T follicular helper cell (primary cell): ENCODE results near the gene BCR.

Source experiments
- DNase-seq: peaks from one replicate; pipeline ENCODE4 v3.0.0-alpha.2; 2020; ENCODE audit warnings: low read depth

The BCR gene

GRCh38 chr22:23199159-23199558 is 18.9 kb downstream of the BCR start:
- no peak for DNase-seq

- no peak for DNase-seq
These were observed 20.6 kb downstream of the BCR start for GRCh38 chr22:23200898-23201297.

DNA sequence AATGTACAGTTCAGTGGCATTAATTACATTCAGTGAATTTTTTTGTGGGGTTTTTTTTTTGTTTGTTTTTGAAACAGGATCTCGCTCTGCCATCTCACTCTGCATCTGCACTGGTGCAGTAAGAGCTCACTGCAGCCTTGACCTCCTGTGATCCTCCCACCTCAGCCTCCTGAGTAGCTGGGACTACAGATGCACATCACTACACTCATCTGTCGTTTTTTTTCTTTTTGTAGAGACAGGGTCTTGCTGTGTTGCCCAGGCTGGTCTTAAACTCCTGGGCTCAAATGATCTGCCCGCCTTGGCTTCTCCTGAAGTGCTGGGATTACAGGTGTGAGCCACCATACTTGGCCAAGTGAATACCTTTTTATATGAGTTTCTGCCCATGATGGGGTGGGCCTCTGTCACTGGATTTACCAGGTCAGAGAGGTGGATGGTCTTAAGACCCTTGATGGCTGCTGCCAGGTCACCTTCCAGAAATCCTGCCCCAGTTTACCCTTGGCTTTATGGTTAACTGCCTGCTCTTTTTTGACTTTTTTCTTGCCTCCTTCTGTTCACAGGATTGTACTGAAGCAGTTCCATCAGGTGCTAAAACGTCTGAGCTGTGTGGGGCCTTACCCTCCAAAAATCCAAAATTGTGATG is 22.6 kb downstream of the BCR start:
- DNase-seq, result no peak

- no peak for DNase-seq
These were observed 23.3 kb downstream of the BCR start for GRCh38 chr22:23203452-23204124.

DNA sequence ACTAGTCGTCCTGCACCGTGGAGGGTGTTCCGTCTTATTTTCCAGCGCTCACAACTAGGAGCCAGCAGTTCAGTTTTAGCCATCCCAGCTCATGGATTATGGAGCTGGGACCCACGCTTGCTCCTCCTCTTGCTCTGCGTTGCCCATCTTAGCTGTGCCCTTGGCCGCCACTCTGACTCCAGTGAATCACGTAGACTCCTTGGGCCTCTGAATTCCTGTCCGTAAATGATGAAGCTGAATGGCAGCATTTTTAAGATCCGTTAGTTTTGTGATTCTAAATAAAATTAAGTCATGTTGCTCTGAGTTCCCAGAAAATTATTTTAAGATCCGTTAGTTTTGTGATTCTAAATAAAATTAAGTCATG is 23.8 kb downstream of the BCR start:
- no peak for DNase-seq

GRCh38 chr22:23204541-23205157 is 24.3 kb downstream of the BCR start:
- no peak for DNase-seq

GRCh38 chr22:23205339-23206049 is 25.2 kb downstream of the BCR start:
- no peak for DNase-seq

GRCh38 chr22:23206915-23207314 is 26.6 kb downstream of the BCR start:
- no peak for DNase-seq

DNA sequence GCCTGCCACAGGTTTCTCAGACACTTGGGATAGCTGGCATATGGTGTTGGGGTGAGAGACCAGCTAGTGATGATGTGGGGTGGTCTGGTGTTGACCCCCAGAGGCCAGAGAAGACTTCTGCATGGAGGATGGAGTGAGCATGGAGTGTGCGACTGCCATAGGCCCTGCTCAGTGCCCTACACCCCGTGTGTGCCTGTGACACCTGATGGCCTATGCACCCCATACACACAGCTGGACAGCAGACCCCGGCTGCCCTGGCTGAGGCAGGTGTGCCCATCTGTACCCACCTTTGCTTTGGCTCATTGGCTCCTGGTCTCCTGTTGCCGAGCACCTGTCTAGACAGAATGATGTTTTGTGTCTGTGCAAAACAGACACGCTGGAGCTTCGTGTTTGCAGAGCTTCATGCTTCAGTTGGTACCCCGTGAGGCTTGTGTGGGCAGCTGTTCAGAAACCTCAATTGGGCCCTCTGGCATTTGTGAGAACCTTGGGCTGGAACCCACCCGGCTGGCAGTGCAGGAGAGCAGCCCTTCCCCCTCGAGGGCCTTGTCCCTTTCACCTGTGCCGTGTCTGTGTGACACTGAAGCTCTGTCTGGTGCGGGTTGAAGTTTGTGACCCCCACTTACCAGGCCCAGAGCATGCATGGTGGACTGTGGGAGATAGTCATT is 27.6 kb downstream of the BCR start:
- no peak for DNase-seq

- no peak for DNase-seq
These were observed 30.3 kb downstream of the BCR start for GRCh38 chr22:23210428-23211170.

GRCh38 chr22:23211622-23212021 is 31.3 kb downstream of the BCR start:
- no peak for DNase-seq

DNA sequence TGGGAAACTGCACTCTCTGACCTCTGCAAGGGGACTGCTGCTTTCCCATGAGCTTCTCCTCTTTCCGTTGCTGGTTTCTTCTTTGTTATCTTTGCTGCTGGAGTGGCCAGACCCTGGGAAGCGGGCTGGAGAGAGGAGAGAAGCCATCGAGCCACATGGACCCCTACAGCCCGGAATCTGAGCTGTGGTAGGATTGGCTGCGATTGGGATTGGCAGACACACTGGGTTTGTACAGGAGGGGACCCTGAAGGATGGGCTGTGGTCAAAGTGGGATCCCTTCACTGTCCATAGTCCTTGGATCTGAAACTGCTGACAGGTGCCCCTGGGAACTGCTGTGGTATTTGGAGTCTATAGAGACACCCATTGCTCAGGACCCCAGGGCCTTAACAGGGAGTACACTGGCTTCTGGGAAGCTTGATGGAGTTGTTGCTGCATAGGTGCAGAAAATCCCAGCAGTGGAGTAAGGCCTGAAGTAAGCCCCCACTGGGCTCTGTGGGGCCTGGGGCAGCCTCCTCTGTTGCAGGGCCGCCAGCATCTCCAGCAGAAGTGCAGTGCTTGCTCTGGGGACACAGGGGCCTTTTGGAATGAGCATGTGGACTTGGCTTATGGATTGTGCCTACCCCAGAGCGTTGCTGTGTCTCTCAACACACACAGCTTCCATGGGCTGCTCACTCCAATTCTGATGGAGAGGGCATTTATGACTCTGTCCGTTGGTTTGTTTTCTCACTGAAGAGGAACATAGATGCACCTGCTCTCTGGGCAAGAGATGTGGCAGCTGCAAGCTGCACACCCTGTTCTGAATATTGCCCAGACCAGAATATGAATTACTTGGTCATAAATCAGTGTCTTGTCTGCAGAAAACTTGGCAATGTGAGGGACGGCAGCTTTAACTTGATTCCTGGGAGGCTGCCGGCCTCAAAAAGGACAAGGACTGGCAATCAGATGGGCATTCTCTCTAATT is 32.0 kb downstream of the BCR start:
- DNase-seq, result no peak

DNA sequence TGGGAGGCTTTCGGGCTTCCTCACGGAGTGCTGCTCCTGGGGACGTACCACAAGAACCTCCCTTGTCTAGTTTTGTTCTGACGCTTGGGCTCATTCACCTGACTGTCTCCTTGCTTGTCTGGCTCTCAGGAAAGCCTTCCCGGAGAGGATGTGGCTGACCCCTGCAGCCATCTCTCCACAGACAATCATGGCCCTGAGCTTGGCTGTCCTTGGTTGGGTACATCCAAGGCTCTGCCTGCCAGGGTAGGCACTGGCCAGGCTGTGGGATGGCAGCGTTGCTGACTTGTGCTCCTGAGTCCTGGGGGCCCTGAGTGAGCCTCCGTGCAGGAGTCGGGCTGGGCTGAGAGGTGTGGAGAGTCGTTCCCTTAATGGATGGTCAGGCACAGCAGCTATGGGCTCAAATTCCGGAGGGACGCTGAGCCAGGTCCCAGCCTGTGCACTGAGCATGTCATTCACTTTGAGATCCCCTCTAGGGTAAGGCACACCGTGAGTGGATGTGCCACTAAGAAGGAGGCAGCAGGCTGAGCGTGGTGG is 32.8 kb downstream of the BCR start:
- DNase-seq, result no peak

- DNase-seq, result no peak
These were observed 33.4 kb downstream of the BCR start for GRCh38 chr22:23213581-23214334.

DNA sequence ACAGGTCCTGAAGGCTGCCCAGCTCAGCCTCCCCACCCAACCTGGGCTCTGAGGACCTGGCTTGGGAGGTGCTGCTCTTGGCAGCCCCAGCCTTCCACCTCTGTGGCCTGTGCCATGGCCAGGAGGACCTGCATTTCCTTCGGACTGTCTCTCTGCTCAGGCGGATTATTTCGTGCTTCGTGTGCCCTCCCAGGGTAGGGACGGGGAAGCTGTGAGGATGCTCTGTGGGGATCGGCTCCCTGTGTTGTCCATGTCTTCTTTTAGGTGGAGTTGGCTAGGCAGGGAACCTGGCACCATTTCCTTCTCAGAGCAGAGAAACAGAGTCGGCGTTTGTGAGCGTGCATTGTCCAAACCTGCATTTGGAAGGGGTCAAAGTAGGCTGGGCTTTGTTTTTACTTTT is 34.1 kb downstream of the BCR start:
- DNase-seq, result no peak

DNA sequence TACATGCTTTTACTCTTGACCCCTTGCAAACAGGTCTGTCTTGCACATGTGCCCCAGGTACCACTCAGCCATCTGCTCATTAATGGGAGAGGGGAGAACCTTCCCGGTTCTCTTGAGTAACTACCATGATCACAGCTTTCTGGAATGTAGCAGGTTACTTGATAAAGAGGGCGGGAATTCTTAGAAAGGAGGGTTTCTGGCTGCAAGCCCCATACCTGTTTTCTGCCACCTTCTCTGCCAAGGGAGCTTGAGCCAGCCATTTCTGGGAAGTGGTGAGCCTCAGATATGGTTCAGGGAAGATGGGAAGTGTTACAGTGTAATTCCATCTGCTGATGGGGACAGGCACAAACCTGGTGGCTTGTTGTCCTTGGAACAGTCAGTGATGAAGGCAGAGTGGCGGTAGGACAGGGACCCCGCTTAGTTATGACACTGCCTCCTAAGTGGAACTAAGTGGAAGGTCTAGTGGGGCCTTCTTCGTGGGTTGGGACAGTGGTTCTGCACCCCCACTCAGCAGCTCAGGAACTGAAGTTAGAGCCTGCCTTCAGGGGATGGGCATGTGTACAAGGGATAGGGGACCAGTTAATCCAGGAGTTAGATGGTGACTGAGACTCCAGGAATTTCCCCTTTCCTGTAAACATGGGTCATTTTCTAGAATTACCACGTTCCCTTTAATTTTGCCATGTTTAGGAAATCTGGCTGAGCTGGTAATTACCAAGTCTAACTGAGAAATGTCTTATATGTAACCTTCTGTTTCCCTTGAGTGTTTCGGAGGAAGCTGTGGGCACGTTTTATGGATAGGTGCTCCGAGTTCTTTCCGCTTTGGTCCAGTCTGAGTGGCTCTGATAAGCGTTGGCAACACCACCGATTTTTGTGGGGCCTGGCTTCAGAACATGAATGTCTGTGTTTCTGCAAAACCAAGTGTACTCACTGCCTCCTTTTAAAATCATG is 35.3 kb downstream of the BCR start:
- DNase-seq, result no peak

- peak; percentile 10 for DNase-seq
These were observed 36.3 kb downstream of the BCR start for GRCh38 chr22:23216461-23217170.
